K562 (cell line): ENCODE data around the gene OCA2.

Experiments
- AFF4 ChIP-seq: sonication (generic); formaldehyde crosslinking; IDR thresholded peaks from 2 replicates; pipeline ENCODE4 v1.8.0; 2023; ENCODE audit warnings: mild to moderate bottlenecking, missing genetic modification reagents
- ARHGAP35 ChIP-seq: fragments of 450-650 bp; IDR thresholded peaks from 2 replicates; pipeline ENCODE4 v1.6.1; 2018; ENCODE audit not compliant: partially characterized antibody
- CTCF ChIP-seq, 3 experiments: IDR thresholded peaks in 2 of 3; conservative IDR thresholded peaks in 1 of 3; 2 replicates each; pipeline ENCODE4 v1.5.1; 2011 to 2012; ENCODE audit warnings: low read length in 3 of 3, mild to moderate bottlenecking in 3 of 3, control low read depth in 2 of 3, improper control_type of control experiment in 1 of 3, inconsistent platforms in 1 of 3, low read depth in 1 of 3, mixed read lengths in 1 of 3, moderate library complexity in 1 of 3; ENCODE audit not compliant: insufficient read depth in 2 of 3
- EZH2 ChIP-seq: IDR thresholded peaks from 2 replicates; pipeline ENCODE4 v1.6.1; 2012; ENCODE audit warnings: low read depth, mild to moderate bottlenecking, inconsistent platforms, low read length, borderline replicate concordance
- KAT7 ChIP-seq: sonication (generic); formaldehyde crosslinking; IDR thresholded peaks from 2 replicates; pipeline ENCODE4 v1.8.0; 2022; ENCODE audit warnings: missing genetic modification reagents, mild to moderate bottlenecking, borderline replicate concordance
- NFXL1 ChIP-seq: fragments of 450-650 bp; formaldehyde crosslinking; IDR thresholded peaks from 2 replicates; pipeline ENCODE4 v1.4.0; 2021; ENCODE audit warnings: mild to moderate bottlenecking
- RNF219 ChIP-seq: fragments of 250-450 bp; sonication (Bioruptor Pico); IDR thresholded peaks from 2 replicates; pipeline ENCODE4 v1.5.0; 2022; ENCODE audit warnings: mild to moderate bottlenecking
- SIN3A ChIP-seq, 2 experiments: fragments of 150-350 bp in 1 of 2; IDR thresholded peaks; 2 replicates each; pipeline ENCODE4 v1.6.1; 2011 to 2016; ENCODE audit warnings: borderline replicate concordance in 2 of 2, low read depth in 2 of 2, low read length in 2 of 2, mild to moderate bottlenecking in 2 of 2, moderate library complexity in 2 of 2; ENCODE audit not compliant: control insufficient read depth in 1 of 2
- YY1 ChIP-seq, 3 experiments: IDR thresholded peaks; 2 replicates each; pipeline ENCODE4 v1.6.1; 2011; ENCODE audit warnings: low read length in 2 of 3, mild to moderate bottlenecking in 2 of 3, moderate library complexity in 2 of 3, borderline replicate concordance in 1 of 3, control low read depth in 1 of 3, low read depth in 1 of 3; ENCODE audit not compliant: insufficient read depth in 3 of 3, insufficient replicate concordance in 2 of 3, control insufficient read depth in 1 of 3, insufficient read length in 1 of 3; ENCODE audit errors: extremely low read depth in 1 of 3
- ZBTB26 ChIP-seq: fragments of 450-650 bp; formaldehyde crosslinking; IDR thresholded peaks from 2 replicates; pipeline ENCODE4 v1.4.0; 2022; ENCODE audit warnings: missing genetic modification characterization
- ZNF780A ChIP-seq: fragments of 250-450 bp; sonication (Bioruptor Pico); IDR thresholded peaks from 2 replicates; pipeline ENCODE4 v1.5.0; 2021; ENCODE audit warnings: mild to moderate bottlenecking

- no peak for TF ChIP-seq KAT7 (CRISPR knock-in tag)
- TF ChIP-seq ZNF780A = no peak
- no peak for TF ChIP-seq YY1 (IDR thresholded peaks at IDR 0.05; ENCODE audit: borderline replicate concordance in 1 of 3, control insufficient read depth in 1 of 3, extremely low read depth in 1 of 3, insufficient read depth in 3 of 3, insufficient read length in 1 of 3, insufficient replicate concordance in 2 of 3, low read depth in 1 of 3, low read length in 2 of 3)
- TF ChIP-seq EZH2 = no peak
- TF ChIP-seq ZBTB26 (CRISPR knock-in tag) = no peak
- no peak for TF ChIP-seq RNF219 (CRISPR knock-in tag)
- TF ChIP-seq AFF4 (CRISPR knock-in tag) = no peak
- no peak for TF ChIP-seq CTCF (IDR thresholded peaks at IDR 0.05 in 2 of 3, conservative IDR thresholded peaks at IDR 0.05 in 1 of 3; ENCODE audit: insufficient read depth in 2 of 3, low read depth in 1 of 3, low read length in 3 of 3)
- no peak for TF ChIP-seq NFXL1 (CRISPR knock-in tag)
- no peak for TF ChIP-seq ARHGAP35
- TF ChIP-seq SIN3A (IDR thresholded peaks at IDR 0.05; ENCODE audit: borderline replicate concordance in 2 of 2, control insufficient read depth in 1 of 2, low read depth in 2 of 2, low read length in 2 of 2) = no peak
Observed at GRCh38 chr15:28124841-28125240, 25.7 kb upstream of the OCA2 start.
